ENCODE results near the gene NREP. TPM values are rescaled to one million over a fixed set of nuclear protein-coding genes. Genes with fewer than 3 reads are reported as not detected.

The NREP gene
- total RNA-seq, 1 experiment from 2014 or later, result not detected

DNA sequence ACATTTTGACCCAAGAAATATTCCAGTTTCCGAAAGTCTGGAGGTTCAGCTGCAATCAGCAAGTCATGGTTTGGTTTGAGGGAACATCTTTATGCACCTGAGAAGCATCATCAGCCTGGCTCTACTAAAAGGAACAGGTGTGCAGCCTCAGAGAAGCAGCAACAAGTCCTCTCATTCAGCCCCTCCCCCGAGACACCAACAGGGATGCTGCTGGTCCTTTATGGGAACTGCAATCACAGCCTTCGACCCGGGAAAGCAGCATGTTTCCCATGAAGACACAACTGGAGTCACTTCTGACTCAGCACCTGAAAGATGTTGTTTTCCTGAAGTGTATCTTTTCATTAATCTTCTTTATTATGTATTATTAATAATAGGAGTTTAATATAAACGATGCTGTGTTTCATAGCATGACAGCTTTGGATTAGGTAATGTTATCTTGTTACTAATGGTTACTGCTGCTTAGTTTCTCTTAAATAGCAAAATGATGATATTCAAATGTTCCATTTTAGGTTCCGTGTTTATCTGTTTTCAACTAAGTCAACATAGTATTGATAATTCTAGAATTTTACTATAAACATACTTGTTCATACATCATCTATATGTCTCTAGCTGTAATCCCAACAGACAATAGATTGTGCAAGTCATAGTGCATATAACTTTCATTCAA is 15.6 kb upstream of the NREP start:
- no peak for DNase-seq
- H3K36me3 ChIP-seq (ENCODE audit: low read depth), result no peaks in the 10 kb centered on the region
- H3K9me2 ChIP-seq (ENCODE audit: insufficient read depth), result no peaks in the 10 kb centered on the region
- no peak overlapping the region for H3K27ac ChIP-seq
- H3K4me1 ChIP-seq (replicated peaks; ENCODE audit: insufficient read depth), result no peaks in the 10 kb centered on the region; the same call in 1 of the 2 replicates
- BruUV-seq (replicated peaks), result no TSS peak
- intact Hi-C loops (cut with micrococcal nuclease; ENCODE audit: unreplicated experiment), result no loop called here
- ChIA-PET POLR2A (ENCODE audit: unreplicated experiment) (no interaction called here), CTCF (no interaction called here)
- no peaks in the 10 kb centered on the region for H3K27me3 ChIP-seq (ENCODE audit: insufficient read depth, low read depth)
- TF ChIP-seq, protein P1, sequence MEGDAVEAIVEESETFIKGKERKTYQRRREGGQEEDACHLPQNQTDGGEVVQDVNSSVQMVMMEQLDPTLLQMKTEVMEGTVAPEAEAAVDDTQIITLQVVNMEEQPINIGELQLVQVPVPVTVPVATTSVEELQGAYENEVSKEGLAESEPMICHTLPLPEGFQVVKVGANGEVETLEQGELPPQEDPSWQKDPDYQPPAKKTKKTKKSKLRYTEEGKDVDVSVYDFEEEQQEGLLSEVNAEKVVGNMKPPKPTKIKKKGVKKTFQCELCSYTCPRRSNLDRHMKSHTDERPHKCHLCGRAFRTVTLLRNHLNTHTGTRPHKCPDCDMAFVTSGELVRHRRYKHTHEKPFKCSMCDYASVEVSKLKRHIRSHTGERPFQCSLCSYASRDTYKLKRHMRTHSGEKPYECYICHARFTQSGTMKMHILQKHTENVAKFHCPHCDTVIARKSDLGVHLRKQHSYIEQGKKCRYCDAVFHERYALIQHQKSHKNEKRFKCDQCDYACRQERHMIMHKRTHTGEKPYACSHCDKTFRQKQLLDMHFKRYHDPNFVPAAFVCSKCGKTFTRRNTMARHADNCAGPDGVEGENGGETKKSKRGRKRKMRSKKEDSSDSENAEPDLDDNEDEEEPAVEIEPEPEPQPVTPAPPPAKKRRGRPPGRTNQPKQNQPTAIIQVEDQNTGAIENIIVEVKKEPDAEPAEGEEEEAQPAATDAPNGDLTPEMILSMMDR (conservative IDR thresholded peaks at IDR 0.05), result no peak
- TF ChIP-seq EZH2 (IDR thresholded peaks at IDR 0.05; ENCODE audit: low read depth), result no peak
- H2AFZ ChIP-seq, result no peak overlapping the region
- no peaks in the 10 kb centered on the region for H3F3A ChIP-seq (ENCODE audit: insufficient read depth, low read depth)
- no peaks in the 10 kb centered on the region for H3K9me3 ChIP-seq (ENCODE audit: insufficient read depth, low read depth)
- H4K20me1 ChIP-seq (ENCODE audit: insufficient read depth), result no peaks in the 10 kb centered on the region
- no peak overlapping the region for H3K4me3 ChIP-seq
- no peaks in the 10 kb centered on the region for H3K79me2 ChIP-seq (ENCODE audit: low read depth)
- H3K4me2 ChIP-seq, result no peak overlapping the region

DNA sequence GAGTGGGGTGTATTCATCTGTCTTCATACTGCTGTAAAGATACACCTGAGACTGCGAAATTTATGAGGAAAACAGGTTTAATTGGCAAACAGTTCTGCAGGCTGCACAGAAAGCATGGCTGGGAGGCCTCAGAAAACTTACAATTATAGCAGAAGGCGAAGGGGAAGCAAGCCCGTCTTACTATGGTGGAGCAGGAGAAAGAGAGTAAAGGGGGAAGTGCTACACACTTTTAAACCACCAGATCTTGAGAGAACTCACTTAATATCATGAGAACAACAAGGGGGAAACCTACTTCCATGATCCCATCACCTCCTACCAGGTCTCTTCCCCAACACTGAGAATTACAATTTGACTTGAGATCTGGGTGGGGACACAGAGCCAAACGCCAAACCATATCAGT is 12.5 kb upstream of the NREP start:
- no peak overlapping the region for H3K4me3 ChIP-seq
- H3K27me3 ChIP-seq (ENCODE audit: insufficient read depth, low read depth), result no peaks in the 10 kb centered on the region
- H3K79me2 ChIP-seq (ENCODE audit: low read depth), result no peaks in the 10 kb centered on the region
- DNase-seq, result no peak
- H2AFZ ChIP-seq, result no peak overlapping the region
- no peaks in the 10 kb centered on the region for H3K36me3 ChIP-seq (ENCODE audit: low read depth)
- H3K4me2 ChIP-seq, result no peak overlapping the region
- no TSS peak for BruUV-seq (replicated peaks)
- TF ChIP-seq, protein P1 (conservative IDR thresholded peaks at IDR 0.05), result no peak
- no peak for TF ChIP-seq EZH2 (IDR thresholded peaks at IDR 0.05; ENCODE audit: low read depth)
- H3K9me2 ChIP-seq (ENCODE audit: insufficient read depth), result no peaks in the 10 kb centered on the region
- no peak overlapping the region for H3K27ac ChIP-seq
- H3K9me3 ChIP-seq (ENCODE audit: insufficient read depth, low read depth), result no peaks in the 10 kb centered on the region
- no peaks in the 10 kb centered on the region for H4K20me1 ChIP-seq (ENCODE audit: insufficient read depth)
- ChIA-PET CTCF (no interaction called here), POLR2A (ENCODE audit: unreplicated experiment) (no interaction called here)
- no peaks in the 10 kb centered on the region for H3F3A ChIP-seq (ENCODE audit: insufficient read depth, low read depth)
- H3K4me1 ChIP-seq (replicated peaks; ENCODE audit: insufficient read depth), result no peaks in the 10 kb centered on the region; the same call in 1 of the 2 replicates
- intact Hi-C loops (cut with micrococcal nuclease; ENCODE audit: unreplicated experiment), result no loop called here

DNA sequence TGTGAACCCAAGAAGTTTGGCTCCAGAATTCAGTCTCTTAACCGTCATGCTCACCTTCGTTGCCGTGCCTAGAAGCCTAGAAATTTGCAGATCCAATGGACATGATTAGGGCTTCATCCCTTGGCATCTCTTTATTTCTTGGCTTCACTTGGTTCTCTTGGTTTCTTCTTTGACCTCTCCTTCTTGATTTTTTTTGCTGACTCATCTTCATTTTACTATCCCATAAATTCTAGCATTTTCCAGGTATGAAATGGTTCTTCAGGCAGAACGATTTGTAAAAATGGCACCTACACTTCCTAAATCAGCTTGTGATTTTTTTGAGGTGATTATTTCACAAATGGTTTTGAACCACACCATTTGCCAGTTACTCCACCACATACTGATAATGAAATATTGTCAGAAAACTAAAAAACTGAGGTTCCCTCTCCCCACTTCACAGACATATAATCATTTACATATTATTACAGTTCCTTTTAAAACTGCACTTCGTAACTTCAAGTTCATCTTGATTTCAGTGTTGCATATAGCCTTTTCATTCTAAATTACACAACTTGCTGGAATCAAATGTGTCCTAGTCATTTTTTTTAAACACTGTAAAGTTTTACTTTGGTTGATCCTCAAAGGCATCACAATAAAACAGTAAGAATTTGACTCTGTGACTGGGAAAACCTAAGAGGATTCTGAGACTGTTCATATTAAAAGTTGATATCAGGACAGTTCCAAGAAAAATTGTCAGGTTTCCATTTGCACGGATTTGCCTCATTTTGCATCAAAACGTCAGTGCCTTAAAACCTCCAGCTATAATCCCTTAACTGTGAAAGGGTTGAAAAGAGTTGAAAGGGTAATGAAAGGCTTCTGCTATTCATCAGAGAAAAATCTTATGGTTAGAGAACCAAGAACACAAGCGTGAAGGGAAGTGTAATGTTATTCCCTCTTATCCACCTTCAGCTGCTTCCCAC is 8.9 kb upstream of the NREP start:
- no peaks in the 10 kb centered on the region for H4K20me1 ChIP-seq (ENCODE audit: insufficient read depth)
- no peaks in the 10 kb centered on the region for H3K9me2 ChIP-seq (ENCODE audit: insufficient read depth)
- POLR2A ChIA-PET (ENCODE audit: unreplicated experiment), result no interaction called here
- H3K79me2 ChIP-seq (ENCODE audit: low read depth), result no peaks in the 10 kb centered on the region
- H3K4me1 ChIP-seq (replicated peaks; ENCODE audit: insufficient read depth), result no peaks in the 10 kb centered on the region
- no peaks in the 10 kb centered on the region for H3K27me3 ChIP-seq (ENCODE audit: insufficient read depth, low read depth)
- no TSS peak for BruUV-seq (replicated peaks)
- no peak for DNase-seq
- no peaks in the 10 kb centered on the region for H3F3A ChIP-seq (ENCODE audit: insufficient read depth, low read depth)
- TF ChIP-seq EZH2 (IDR thresholded peaks at IDR 0.05; ENCODE audit: low read depth), result no peak
- TF ChIP-seq, protein P1 (conservative IDR thresholded peaks at IDR 0.05), result no peak
- no peak overlapping the region for H3K4me2 ChIP-seq
- H3K27ac ChIP-seq, result no peak overlapping the region
- intact Hi-C loops (cut with micrococcal nuclease; ENCODE audit: unreplicated experiment), result no loop called here
- H3K4me3 ChIP-seq, result no peak overlapping the region
- H2AFZ ChIP-seq, result no peak overlapping the region
- CTCF ChIA-PET, result no interaction called here
- no peaks in the 10 kb centered on the region for H3K9me3 ChIP-seq (ENCODE audit: insufficient read depth, low read depth)
- no peaks in the 10 kb centered on the region for H3K36me3 ChIP-seq (ENCODE audit: low read depth)
